GDM1 (cell line): Measurements from ENCODE around the gene PHACTR3.

ENCODE experiments used
- DNase-seq: peaks from one replicate; lab custom pipeline; 2025; lab: John Stamatoyannopoulos, UW

The PHACTR3 gene

GRCh38 chr20:59574308-59574707 is 30.0 kb upstream of the PHACTR3 start:
- no peak for DNase-seq

DNA sequence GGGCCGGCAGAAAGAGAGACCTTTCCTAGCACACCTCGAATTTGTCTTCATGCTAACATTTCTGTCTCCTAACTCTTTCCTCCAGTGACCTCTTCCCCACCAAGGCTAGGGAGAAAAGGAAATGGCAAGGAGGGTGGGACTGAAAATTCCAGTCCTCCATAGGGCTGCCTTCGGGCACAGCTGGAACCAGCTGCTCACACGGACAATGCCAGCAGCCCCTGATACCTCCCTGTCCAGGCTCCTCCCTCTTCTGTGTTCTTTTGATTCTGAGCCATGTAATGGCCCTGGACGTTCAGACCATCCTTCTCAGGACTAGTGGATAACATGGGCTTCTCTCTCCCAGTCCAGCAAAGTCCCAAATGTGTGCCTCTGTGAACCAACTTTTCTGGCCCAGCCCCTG is 29.1 kb upstream of the PHACTR3 start:
- no peak for DNase-seq

DNA sequence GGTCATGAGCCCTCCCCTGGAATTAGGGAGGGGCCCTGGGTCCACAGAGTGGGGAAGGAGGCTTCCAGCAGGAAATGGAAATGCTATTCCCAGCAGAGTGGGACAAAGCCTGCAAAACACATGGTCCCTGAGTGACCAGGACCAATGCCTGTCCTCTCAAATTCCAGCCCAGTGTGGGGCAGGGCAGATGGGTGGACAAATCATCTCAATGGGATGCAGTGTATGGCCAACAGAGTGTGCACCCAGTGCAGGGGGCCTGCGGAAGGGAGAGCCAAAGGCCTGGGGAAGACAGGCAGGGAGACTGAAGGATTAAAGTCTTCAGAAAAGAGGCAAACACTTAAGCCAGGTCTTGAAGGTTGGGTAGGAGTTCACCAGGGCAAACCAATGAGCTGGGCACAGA is 28.7 kb upstream of the PHACTR3 start:
- no peak for DNase-seq

GRCh38 chr20:59576216-59576953 is 28.0 kb upstream of the PHACTR3 start:
- no peak for DNase-seq

GRCh38 chr20:59577037-59577808 is 27.1 kb upstream of the PHACTR3 start:
- DNase-seq: no peak

DNA sequence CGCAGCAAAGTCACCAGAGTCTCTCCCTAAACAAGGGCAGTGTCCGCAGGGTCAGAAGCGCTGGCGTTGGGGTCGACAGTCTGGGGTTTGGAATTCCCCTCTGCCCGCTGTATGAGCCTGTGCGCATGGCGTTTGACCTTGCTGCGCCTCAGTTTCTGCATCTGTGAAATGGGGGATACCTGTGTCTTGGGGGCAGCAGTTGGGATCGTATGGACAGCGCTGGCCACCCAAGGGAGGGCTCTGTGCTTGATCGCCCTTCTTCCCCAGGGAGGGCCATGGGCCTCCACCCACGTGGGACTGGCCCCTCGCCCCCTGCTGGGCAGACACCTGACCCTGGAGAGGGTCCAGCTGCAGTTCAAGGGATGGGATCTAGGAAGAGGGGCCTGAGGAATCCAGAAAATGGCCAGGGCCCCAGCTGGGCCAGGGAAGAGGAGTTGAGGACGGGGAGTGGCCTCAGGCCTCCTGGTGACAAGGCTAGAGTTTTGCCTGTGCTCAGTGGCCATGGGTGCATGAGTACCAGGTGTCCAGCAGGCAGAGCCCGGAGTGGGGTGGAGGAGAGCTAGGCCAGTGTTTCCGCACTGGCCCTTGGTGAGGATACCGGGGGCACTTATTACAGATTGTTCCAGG is 26.4 kb upstream of the PHACTR3 start:
- no peak for DNase-seq

DNA sequence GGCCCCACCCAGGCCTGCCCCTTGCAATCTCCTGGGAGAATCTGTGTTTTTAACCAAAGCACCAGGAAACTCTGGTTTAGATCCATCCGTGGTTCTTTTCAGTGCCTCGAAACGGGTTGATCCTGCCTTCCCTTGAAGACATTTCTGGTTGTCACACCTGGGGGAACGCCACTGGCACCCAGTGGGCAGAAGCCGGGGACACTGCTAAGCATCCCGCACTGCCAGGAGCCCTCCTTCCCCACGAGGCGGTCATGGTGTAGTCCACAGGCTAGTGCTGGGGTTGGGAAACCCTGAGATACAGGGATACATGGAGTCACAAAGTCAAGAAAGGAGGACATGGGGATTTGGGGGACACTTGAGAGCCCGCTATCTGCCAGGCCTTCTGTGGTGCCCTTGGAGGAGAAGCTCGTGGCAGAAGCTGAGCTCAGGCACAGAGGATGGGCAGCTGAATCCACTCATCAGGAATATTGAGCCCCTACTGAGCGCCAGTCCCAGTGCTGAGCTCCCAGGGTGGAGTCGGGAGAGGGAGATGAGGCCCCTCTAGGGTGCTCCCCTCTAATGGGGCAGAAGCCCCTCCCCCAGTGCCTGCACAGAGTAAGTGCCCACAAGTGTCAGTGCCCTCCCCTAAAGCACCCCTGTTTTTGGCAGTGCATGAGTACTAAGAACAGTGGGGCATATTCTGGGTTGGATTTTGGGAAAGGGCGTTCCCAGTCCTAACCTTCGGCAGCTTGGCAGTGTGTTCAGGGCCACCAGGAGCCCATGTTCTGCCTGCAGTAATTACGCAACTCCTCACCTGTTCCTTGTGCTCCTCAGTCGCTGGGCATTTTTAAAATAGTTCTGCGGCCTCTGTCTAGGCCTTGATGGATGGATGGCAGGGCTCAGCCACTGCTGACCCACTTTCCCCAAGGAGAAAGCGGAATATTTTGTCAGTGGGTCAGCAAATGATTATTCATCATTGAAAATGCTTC is 25.6 kb upstream of the PHACTR3 start:
- DNase-seq: no peak

DNA sequence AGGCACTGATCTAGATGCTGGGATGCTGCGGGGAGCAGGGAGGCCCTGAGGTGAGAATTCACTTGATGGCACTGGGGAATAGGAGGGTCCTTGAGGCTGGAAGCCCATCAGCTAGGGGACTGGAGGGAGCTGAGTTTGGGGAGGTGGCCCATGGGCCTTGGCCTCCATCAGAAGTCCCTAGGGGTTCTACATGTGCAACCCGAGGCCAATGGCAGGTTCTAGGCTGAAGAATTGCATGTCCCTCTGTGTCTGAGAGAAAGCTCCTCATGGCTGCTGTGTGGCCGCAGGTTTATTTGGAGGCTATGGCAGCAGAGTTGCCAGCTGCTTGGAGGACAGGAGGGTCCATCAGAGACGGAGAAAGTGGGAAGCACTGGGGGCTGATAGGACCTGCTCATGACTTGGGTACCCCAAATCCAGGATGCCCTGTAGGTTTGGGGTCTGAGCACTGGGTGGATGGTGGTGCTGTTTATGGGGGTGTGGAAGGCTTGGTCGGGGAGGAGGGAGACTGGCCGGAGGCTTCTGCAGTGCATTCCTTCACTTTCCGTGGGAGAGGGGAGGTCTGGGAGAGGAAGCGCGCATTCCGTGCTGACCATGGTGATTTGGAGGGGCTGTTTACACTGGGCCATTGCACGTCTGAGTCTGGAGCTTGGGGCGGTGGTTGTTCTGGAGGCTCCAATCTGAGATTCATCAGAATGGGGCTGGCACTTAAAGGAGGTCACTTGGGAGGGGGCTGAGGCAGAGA is 24.8 kb upstream of the PHACTR3 start:
- DNase-seq: no peak

GRCh38 chr20:59580146-59580946 is 24.0 kb upstream of the PHACTR3 start:
- no peak for DNase-seq

GRCh38 chr20:59580991-59581401 is 23.3 kb upstream of the PHACTR3 start:
- no peak for DNase-seq

GRCh38 chr20:59581993-59582679 is 22.2 kb upstream of the PHACTR3 start:
- no peak for DNase-seq

GRCh38 chr20:59583428-59584277 is 20.7 kb upstream of the PHACTR3 start:
- no peak for DNase-seq

GRCh38 chr20:59584278-59584925 is 19.9 kb upstream of the PHACTR3 start:
- DNase-seq: no peak

DNA sequence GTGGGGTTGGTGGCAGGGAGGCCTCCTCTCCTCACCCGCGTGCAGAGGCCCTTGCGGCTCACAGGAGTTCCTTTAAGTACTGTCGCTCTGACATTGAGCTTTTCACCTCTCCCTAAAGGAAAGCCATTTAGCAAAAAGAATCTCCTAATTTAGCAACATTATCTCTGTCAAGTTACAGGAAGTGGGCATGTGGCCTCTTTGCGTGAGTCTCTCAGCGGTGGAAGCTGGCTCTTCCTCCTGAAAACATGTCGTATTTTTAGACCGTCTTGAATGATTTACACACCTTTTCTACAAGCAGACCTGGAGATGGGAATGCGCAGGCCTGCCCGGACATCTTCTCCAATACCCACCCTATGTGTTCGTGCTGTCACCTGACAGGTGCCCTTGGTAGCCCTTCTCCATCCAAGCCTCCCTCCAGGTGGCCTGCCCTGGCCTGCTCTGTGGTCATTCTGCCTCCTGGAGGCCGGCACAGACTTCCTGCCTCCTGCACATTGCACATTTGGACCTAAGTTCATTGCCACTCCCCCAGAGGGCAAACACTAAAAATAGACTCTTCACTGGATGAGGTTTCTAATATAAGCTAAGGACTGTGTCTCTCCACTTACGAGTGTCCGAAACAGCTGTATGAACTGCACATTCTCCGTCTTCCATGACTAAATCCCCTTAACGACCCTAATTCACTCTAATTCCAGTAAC is 18.5 kb upstream of the PHACTR3 start:
- no peak for DNase-seq

DNA sequence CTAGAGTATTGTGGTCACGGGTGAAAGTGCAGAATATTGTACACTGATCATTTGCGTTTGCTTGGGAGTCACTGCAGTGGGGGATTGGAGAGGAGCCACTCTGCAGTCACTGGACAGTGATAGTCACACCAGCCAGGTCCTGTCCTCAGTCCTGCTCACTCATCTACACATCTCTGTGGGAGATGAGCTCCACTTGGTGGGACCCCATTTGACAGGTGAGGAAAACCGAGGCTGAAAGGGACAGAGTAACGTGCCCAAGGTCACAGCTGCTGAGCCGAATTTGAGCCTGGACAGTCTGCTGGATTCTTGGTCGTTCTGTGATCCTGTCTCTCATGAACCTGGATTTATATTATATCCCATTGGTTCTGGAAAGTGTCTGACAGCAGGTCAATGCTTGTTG is 17.7 kb upstream of the PHACTR3 start:
- DNase-seq: no peak

DNA sequence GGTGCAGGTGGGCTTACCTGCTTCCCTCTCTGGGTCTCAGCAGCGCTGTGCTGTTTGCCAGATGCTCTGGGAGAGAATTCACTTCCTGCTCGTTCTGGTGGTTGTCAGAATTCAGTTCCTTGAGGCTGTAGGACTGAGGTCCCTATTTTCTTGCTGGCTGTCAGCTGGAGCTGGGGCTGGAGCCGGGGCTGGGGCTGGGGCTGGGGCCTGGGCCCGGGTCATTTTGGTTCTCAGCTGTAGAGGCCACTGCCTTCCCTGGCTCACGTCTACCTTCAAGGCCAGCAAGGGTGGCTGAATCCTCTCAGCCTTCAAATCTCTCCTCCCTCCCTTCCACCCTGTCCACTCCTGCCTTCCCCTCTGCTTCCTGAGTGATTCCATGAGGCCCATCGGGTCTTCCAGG is 16.8 kb upstream of the PHACTR3 start:
- DNase-seq: no peak

DNA sequence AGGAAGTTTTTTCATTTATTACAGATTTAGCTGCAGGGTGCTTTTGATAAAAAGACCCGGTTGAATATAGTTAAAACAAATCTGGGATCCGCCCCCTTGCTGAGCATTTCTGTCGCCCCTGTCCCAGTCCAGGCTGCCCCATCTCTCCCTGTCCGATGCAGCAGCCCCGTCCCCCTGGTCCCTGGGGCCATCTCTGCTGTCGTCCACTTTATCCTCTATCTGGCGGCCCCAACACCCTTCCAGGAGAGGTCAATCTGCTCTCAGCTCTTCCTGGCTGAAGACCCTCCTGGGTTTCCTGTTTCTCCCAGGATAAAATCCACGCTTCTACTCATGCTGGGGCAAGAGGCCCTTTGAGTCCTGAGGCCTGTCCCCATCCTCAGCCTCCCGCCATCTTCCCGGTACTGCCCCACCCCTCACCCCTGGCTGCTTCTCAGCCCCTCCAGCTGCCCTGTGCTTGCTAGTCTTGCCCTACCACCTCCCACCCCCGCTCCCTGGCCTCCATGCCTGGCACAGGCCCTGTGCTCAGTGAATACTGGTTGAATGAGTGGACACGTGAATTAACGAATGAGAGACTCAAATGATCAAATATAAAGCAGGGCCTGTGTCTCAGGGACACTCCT is 16.0 kb upstream of the PHACTR3 start:
- DNase-seq: no peak
